ENCODE data around the gene ACSM3.

DNA sequence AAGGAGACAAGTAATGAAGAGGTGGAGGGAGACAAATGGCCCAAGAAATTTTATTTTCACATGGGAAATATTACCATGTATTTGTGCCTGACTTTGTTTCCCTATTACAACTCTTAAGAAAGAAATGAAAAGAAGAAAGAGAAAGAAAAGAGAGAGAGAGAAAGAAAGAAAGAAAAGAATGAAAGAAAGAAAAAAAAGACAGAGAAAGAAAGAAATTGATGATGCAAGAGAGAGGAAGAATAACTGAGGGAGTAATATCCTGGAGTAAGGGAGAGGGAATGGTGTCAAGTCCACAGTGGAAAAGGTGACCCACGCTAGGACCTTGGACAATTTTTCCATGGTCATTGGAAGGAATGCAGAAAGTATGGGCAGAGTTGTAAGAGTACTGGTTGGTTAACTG, 10.1 kb upstream of the ACSM3 start:
- TF ChIP-seq, protein P1, sequence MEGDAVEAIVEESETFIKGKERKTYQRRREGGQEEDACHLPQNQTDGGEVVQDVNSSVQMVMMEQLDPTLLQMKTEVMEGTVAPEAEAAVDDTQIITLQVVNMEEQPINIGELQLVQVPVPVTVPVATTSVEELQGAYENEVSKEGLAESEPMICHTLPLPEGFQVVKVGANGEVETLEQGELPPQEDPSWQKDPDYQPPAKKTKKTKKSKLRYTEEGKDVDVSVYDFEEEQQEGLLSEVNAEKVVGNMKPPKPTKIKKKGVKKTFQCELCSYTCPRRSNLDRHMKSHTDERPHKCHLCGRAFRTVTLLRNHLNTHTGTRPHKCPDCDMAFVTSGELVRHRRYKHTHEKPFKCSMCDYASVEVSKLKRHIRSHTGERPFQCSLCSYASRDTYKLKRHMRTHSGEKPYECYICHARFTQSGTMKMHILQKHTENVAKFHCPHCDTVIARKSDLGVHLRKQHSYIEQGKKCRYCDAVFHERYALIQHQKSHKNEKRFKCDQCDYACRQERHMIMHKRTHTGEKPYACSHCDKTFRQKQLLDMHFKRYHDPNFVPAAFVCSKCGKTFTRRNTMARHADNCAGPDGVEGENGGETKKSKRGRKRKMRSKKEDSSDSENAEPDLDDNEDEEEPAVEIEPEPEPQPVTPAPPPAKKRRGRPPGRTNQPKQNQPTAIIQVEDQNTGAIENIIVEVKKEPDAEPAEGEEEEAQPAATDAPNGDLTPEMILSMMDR (IDR thresholded peaks at IDR 0.05 in 4 of 5, conservative IDR thresholded peaks at IDR 0.05 in 1 of 5) = no peak
- no peak for TF ChIP-seq POLR2A (IDR thresholded peaks at IDR 0.05)
